Activated naive CD8-positive, alpha-beta T cell (primary cell): Measurements from ENCODE around the gene SETD4.
A peak's percentile ranks its signal among the peaks of the same experiment; 100 is the strongest.
"Not testable (repeated sequence)": the region's sequence is repeated elsewhere in the genome, so short reads cannot be mapped to it uniquely, and the experiment has no call there.

Source experiments
- H3K27ac Mint-ChIP-seq: one replicate; pipeline ENCODE4 v1.8.0; 2021; ENCODE audit warnings: mixed read lengths
- H3K27me3 Mint-ChIP-seq: one replicate; pipeline ENCODE4 v1.8.0; 2021; ENCODE audit warnings: mixed read lengths
- H3K36me3 Mint-ChIP-seq: one replicate; pipeline ENCODE4 v1.8.0; 2021; ENCODE audit warnings: mixed read lengths
- H3K4me1 Mint-ChIP-seq: one replicate; pipeline ENCODE4 v1.8.0; 2021; ENCODE audit warnings: low read depth, mixed read lengths
- H3K4me3 Mint-ChIP-seq: one replicate; pipeline ENCODE4 v1.8.0; 2021; ENCODE audit warnings: mild to moderate bottlenecking, mixed read lengths
- H3K9me3 Mint-ChIP-seq: one replicate; pipeline ENCODE4 v1.8.0; 2021; ENCODE audit warnings: low read depth, mixed read lengths

SETD4 gene

GRCh38 chr21:36060159-36060921, at the start of gene SETD4:
TSS of gene SETD4 (minus strand) at chr21:36060526. CDS start at chr21:36058888, 1,638 bp downstream.
- H3K36me3 Mint-ChIP-seq = no peaks in the 10 kb centered on the region
- no peaks in the 10 kb centered on the region for H3K27me3 Mint-ChIP-seq
- peak within 1 kb of the TSS; percentile 88 for H3K27ac Mint-ChIP-seq
- peaks cover 23% of the 10 kb centered on the region for H3K4me1 Mint-ChIP-seq
- H3K4me3 Mint-ChIP-seq = peak within 1 kb of the TSS; percentile 90
- no peaks in the 10 kb centered on the region for H3K9me3 Mint-ChIP-seq

- Mint-ChIP-seq H3K27ac (no peak overlapping the region), H3K9me3 (no peaks in the 10 kb centered on the region), H3K4me1 (peaks cover 24% of the 10 kb centered on the region), H3K27me3 (peaks cover 1% of the 10 kb centered on the region), H3K36me3 (no peaks in the 10 kb centered on the region), H3K4me3 (no peak overlapping the region)
Measured at GRCh38 chr21:36109868-36110267, 49.5 kb upstream of the SETD4 start.

DNA sequence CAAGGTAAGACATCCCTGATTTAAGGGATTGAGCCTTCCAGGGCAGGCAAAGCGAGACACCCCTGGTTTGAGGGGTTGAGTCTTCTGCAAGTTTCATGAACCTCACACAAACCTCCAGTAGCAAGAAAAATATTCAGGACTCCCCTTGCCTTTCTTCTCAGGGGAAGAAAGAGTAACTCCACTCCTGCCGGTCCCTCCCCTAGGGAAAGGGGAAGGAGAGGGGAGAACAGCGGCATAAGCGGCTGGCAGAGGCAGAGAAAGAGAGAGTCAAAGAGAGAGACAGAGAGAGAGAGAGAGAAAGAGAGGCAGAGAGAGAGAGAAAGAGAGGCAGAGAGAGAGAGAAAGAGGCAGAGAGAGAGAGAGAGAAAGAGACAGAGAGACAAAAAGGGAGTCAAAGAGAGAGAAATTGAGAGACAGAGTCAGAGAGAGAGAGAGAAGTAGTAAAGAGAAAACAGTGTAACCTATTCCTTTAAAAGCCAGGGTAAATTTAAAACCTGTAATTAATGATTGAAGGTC, 45.1 kb upstream of the SETD4 start:
- Mint-ChIP-seq H3K4me3 (peak overlapping the region; percentile 75), H3K36me3 (no peaks in the 10 kb centered on the region), H3K27ac (no peak overlapping the region), H3K4me1 (peaks cover 10% of the 10 kb centered on the region), H3K9me3 (no peaks in the 10 kb centered on the region), H3K27me3 (peaks cover 6% of the 10 kb centered on the region)

GRCh38 chr21:36104317-36105300, 44.3 kb upstream of the SETD4 start:
- H3K4me3 Mint-ChIP-seq = peak overlapping the region; percentile 75
- no peaks in the 10 kb centered on the region for H3K36me3 Mint-ChIP-seq
- H3K4me1 Mint-ChIP-seq = peaks cover 10% of the 10 kb centered on the region
- H3K27ac Mint-ChIP-seq = peak overlapping the region; percentile 19
- H3K27me3 Mint-ChIP-seq = peaks cover 6% of the 10 kb centered on the region
- no peaks in the 10 kb centered on the region for H3K9me3 Mint-ChIP-seq

- H3K36me3 Mint-ChIP-seq = no peaks in the 10 kb centered on the region
- peaks cover 10% of the 10 kb centered on the region for H3K4me1 Mint-ChIP-seq
- H3K9me3 Mint-ChIP-seq = no peaks in the 10 kb centered on the region
- H3K27me3 Mint-ChIP-seq = peaks cover 6% of the 10 kb centered on the region
- no peak overlapping the region for H3K27ac Mint-ChIP-seq
- H3K4me3 Mint-ChIP-seq = no peak overlapping the region
Measured at GRCh38 chr21:36103434-36103833, 43.1 kb upstream of the SETD4 start.

DNA sequence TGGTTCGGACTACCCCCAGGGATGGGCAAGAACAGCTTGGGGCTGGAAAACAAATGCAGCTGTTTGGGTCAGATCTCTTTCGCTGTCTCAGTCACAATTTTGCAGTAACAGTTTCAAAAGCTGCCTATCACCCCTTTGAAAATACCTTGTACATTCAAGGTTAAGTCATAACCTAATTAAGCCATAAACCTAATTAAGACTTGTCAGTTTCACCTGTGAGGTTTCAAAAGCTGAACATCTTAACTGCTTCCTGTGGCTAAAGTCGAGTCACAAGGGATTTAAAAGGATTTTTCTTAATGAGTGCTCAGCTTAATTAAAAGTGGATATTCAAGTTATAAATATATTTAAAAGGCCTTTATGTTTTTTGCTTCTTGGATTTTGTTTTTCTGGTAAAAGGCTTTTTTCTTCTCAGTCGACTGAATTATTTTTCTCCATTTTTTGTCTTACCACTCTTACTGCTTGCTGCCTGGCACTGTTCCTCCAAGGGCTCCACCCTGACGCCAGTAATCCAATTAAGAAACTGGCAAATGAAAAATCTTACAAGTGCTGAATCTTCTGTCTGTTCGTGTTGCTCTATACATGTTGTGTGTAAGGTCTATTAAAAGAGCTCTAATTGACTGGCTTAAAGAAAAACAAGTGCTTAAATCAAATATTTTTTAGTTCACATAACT, 40.8 kb upstream of the SETD4 start:
- Mint-ChIP-seq H3K9me3 (no peaks in the 10 kb centered on the region), H3K27me3 (peaks cover 6% of the 10 kb centered on the region), H3K4me3 (no peak overlapping the region), H3K36me3 (no peaks in the 10 kb centered on the region), H3K4me1 (peaks cover 10% of the 10 kb centered on the region), H3K27ac (no peak overlapping the region)

GRCh38 chr21:36099695-36100211, 39.4 kb upstream of the SETD4 start:
- not testable (repeated sequence) for H3K9me3 Mint-ChIP-seq, H3K27me3 Mint-ChIP-seq, H3K27ac Mint-ChIP-seq, H3K36me3 Mint-ChIP-seq, H3K4me3 Mint-ChIP-seq
- peaks cover 10% of the 10 kb centered on the region for H3K4me1 Mint-ChIP-seq

- no peaks in the 10 kb centered on the region for H3K36me3 Mint-ChIP-seq
- no peak overlapping the region for H3K27ac Mint-ChIP-seq
- H3K27me3 Mint-ChIP-seq = peaks cover under 1% of the 10 kb centered on the region
- H3K4me1 Mint-ChIP-seq = peaks cover 3% of the 10 kb centered on the region
- H3K9me3 Mint-ChIP-seq = no peaks in the 10 kb centered on the region
- H3K4me3 Mint-ChIP-seq = no peak overlapping the region
Measured at GRCh38 chr21:36099000-36099399, 38.7 kb upstream of the SETD4 start.

DNA sequence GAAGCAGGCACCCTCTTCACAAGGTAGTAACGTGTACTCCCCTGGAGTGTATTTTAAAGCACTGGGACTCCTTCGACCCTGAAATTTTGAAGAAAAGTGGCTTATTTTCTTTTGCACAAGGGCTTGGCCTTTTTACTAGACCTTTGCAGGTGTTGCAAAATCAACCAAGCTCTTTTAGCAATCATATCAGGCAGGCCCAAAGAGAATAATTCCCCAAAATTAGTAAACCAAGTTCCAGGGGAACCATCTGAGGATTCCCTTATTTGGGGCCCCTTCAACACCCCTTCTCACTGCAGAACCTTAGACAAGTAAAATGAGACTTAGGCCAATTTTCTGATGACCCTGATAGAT, 37.8 kb upstream of the SETD4 start:
- peaks cover 6% of the 10 kb centered on the region for H3K9me3 Mint-ChIP-seq
- H3K27me3 Mint-ChIP-seq = no peaks in the 10 kb centered on the region
- no peaks in the 10 kb centered on the region for H3K4me1 Mint-ChIP-seq
- H3K36me3 Mint-ChIP-seq = peaks cover 6% of the 10 kb centered on the region
- H3K4me3 Mint-ChIP-seq = no peak overlapping the region
- no peak overlapping the region for H3K27ac Mint-ChIP-seq

GRCh38 chr21:36097427-36098181, 37.3 kb upstream of the SETD4 start:
- H3K36me3 Mint-ChIP-seq = peaks cover 6% of the 10 kb centered on the region
- H3K27ac Mint-ChIP-seq = no peak overlapping the region
- no peaks in the 10 kb centered on the region for H3K4me1 Mint-ChIP-seq
- peaks cover 6% of the 10 kb centered on the region for H3K9me3 Mint-ChIP-seq
- no peak overlapping the region for H3K4me3 Mint-ChIP-seq
- no peaks in the 10 kb centered on the region for H3K27me3 Mint-ChIP-seq

DNA sequence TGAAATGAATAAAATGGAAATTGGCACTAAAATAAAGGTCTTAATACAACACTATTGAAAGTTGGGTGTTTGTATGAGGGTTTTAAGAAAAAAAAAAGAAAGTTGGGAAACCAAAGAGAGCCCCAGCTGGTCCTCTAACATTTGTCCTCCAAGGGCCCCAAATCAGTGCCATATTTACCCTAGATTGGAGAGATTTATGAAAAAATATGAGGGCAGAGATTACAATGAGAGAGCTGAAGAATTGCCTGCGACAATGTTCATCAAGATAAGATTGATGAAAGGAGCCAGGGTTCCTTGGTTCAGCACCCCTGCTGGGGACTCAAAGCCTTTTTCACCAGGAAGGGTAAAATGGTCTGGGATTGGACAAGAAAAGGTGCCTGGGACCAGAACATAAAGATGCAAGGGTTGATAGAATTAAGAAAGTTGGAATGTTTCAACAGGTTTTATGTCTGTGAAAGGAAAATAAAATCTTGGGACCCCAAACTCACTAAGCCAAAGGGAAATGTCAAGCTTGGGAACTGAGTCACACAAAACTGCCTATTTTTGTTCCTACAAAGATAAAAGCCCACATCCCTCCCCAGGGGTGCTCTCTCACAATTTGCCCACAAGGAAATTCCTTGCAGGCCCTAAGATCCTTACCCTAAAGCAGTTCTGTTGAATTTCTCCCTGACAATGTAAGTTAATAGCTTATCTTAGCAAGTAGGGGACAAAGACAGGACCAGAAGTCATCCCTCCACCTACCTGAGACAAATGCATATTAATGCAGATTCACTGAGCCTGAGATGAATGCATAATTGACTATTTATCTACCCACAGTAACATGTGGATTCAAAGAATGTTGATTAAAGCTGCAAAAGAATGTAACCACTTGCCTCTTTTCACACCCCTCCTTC, 36.3 kb upstream of the SETD4 start:
- Mint-ChIP-seq H3K9me3 (peaks cover 6% of the 10 kb centered on the region), H3K36me3 (peaks cover 6% of the 10 kb centered on the region), H3K4me3 (no peak overlapping the region), H3K27me3 (no peaks in the 10 kb centered on the region), H3K27ac (no peak overlapping the region), H3K4me1 (no peaks in the 10 kb centered on the region)

DNA sequence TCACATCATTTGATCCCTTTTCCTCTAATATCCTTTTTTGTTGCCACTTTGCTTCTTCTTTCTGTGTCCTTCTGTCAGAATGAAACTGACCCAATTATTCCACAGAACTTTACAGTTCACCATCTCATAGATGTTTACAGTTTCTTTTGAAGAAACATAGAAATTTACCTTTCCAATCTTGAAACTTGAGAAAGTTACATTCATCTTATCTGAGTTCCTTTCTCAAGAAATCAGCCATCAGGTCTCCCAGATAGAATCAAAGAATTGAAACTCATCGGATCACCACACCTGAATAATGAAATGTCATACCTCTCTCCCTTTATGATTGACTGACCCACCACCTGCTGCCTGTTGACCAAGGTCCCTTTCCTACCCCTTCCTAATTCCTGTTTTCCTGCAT, 33.2 kb upstream of the SETD4 start:
- Mint-ChIP-seq H3K4me1 (no peaks in the 10 kb centered on the region), H3K27me3 (no peaks in the 10 kb centered on the region), H3K9me3 (peaks cover 6% of the 10 kb centered on the region), H3K27ac (no peak overlapping the region), H3K36me3 (peaks cover 6% of the 10 kb centered on the region), H3K4me3 (no peak overlapping the region)

- Mint-ChIP-seq H3K4me3 (no peak overlapping the region), H3K4me1 (no peaks in the 10 kb centered on the region), H3K36me3 (peaks cover 6% of the 10 kb centered on the region), H3K27me3 (no peaks in the 10 kb centered on the region), H3K9me3 (peaks cover 6% of the 10 kb centered on the region), H3K27ac (no peak overlapping the region)
Measured at GRCh38 chr21:36092681-36093080, 32.4 kb upstream of the SETD4 start.
